Renal cortex interstitium (tissue), 11 donors: ENCODE measurements around the gene HOXD4. TPM values are rescaled to one million over a fixed set of nuclear protein-coding genes. Genes with fewer than 3 reads are reported as not detected.

Experiments used
- DNase-seq, 11 donors: peaks; one replicate each; pipeline ENCODE4 v3.0.0-alpha.2; 2013; ENCODE audit warnings: low read depth in 9 of 11, low spot score in 4 of 11; ENCODE audit errors: extremely low read depth in 1 of 11
- polyA plus RNA-seq, 3 donors: library from polyadenylated mRNA; unstranded; fragments of 120-200 nt; gene quantifications; one replicate each; pipeline ENCODE4 v1.2.1, GENCODE V29; 2013; ENCODE audit not compliant: insufficient read length in 3 of 3

Gene HOXD4
- polyA plus RNA-seq, 3 donors = 47.8 to 80.8 (median 56.1) TPM

DNA sequence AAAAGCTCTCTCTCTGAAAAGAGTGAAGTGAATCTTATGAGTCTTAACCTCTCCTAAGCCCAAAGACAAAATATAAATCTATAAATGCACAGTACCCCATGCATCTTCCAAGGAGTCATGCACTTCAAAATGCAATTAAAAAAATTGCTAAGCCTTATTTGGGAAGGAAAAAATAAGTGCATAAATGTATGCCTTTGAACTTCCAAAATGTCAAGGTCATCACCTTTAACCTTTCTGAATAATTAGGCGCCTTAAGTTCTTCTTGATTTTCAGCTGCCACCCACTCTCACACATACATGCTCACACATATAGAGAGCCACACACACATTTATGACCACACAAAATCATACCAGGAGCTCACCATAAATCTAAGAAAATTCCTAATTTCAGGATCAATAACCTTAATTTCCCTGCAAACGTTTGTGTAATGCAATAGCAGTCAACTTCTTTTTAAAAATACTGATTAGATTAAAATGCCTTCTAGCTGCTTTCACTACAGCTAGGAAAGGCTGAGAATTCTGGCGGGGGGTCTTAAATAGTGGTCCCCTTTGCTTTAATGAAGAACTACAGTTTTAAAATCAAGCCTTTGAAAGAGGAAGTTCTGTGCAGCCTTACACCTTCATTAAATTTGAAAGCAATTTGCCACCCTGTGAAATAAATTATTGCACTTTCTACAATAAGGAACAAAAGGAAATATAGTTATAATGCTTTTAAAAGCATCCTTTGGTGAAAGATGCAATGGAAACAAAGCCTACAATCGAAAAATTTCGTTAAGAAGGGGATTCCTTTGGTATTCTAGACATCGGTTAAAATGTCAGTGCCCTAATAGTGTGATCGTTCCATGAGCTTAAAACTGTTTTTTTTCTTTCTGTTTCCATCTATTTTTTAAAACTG, 40.7 kb upstream of the HOXD4 start:
- no peak for DNase-seq

DNA sequence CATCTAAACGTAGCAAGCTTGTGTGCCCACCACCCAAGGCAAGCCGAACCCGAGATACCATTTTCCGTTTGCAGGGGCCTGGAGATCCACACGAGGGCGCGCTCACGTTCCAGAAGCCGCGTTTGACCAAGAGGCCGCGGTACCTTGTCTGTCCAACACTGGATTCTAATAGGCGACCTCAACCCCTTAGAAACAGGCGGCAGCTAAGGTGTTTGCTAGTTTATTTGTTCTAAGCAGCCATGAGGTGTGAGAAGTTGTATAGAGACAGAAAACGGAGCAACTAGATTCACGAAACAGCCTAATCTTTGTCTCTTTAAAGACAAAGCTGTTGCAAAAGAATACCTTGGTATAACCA, 40.1 kb upstream of the HOXD4 start:
- peak in 5 of 11 donors; percentile 82 to 89 (median 86) for DNase-seq

DNA sequence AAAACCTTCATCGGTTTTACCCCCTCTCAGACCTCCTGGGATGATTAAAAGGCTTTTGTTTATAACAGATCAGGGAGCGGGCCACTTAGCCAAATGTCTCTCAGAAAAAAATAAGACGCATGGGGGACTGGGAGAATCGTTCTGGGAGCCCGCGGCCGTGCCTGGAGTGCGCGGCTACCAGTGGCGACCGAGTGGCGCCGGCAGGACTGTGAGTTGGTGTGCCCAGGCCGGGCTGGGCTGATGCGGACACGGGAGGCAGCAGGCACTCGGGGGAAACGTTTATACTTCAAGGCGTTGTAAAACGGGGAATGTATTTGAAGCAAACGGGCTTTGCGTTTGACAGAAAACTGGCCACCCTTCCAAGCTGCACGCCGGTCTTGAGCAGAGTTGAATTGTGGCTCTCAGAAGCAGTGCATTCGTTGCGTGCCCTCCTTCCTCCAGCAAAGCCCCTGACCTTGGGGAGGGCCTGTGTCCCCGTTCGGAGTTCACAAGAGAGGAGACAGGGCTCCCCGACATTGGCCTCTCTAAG, 39.4 kb upstream of the HOXD4 start:
- no peak for DNase-seq

DNA sequence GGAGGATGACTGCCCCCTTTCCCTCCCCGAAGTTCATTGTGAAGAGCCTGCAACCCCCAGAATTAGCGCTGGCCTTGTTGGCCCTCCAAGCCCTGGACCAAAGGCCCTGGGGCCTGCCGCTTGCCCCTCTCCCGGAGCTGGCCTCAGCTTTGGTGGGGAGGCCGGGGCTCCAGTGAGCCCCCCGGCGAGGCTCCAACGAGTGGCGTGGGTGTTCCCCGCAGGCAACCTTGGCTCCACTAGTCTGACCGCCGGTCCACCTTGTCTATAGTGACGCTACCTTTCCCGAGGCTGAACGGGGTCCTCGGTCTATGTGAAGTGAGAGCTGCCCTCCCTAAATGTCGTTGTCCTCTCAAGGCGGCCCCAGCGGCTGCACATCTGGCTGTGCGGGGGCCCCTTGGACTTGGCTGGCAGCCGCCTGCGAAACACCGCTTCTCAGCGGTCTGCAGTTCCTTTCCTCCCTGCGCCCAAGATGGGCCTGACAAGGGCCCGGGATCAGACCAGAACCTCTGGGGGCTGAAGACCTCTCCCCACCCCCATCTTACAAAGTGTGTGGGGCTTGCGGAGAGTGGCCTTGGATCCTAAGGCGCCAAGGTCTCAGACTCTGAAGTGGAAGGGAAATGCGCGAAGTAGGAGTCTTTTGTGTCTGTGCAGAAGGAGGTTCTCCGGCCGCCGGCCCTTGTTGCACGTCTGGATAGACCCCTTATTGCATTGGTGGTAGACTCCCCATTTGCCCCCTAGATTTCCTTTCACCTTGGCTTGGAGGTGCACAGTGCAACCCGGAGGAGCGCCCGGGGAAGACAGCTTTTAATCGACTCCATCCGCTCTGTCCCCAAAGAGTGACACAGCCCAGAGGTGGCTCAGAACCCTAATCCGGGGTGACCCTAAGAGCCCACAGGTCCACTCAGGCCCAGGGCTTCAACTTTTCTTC, 38.7 kb upstream of the HOXD4 start:
- DNase-seq = no peak

DNA sequence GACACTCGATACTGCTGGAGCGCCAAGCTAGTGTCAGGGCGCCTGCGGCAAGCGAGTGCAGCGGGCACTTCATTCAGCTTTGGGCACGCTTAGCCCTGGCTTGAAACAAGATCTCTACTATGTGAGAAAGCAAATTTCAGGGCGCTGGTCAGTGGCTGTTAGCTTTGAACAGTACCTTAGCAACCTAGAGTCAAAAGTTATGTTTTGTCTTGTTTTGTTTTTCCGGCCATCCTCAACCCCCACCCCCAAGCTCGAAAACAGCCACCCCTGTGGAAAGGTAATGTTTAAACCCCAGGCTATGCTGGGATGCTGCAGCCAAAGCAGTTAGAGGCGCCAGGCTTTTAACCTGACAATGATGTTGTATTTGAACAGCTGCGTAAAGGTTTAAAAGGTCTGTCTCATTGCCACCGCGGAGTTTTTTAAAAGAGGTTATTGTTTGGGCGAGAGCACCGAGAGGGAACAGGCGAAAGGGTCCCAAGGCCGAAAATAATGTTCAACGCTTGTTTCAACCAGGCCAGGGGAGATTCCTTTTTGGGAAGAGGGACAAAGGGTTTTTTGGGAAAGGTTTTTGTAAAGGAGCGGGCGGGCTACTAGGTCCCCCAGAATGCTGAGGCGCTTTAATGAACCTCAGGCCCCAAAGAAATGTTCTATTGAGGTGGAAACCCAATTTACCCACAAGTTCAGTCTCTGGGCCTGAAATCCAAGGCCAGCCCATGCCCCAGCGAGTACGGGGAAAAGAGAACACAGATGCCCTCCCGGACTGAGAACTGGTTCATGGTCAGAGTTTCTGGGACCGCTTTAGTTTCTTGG, 37.0 kb upstream of the HOXD4 start:
- no peak for DNase-seq

DNA sequence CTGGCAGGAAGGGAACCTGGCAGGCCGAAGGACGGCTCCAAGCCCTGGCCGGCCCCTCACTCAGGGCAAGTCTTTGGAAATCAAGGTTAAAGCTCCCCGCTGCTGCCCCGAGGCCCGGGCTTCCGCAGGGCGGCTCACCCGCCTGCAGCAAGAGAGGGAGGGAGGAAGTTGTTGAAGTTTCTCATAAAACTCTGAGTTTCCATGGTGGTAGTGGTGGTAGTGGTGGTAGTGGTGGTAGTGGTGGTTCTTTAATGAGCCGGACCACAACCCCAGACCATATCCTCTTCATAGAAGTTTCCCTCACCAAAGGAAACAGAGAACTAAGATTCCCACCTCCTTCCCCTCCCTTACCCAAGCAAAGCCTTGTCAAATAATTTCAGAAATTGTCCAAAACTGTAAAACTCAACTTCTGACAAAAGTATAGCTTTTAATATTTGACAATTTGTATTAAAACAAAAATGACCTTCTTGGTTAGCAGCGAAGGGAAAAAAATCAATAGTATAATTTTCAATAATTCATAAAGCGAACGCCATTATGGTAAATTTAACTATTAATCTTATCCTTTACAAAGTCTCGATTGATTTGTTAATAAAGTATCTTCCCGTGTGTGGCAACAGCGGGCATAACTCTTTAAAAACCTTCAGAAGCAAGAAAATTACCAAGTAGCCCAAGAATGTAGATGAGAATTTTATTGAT, 36.3 kb upstream of the HOXD4 start:
- no peak for DNase-seq

DNA sequence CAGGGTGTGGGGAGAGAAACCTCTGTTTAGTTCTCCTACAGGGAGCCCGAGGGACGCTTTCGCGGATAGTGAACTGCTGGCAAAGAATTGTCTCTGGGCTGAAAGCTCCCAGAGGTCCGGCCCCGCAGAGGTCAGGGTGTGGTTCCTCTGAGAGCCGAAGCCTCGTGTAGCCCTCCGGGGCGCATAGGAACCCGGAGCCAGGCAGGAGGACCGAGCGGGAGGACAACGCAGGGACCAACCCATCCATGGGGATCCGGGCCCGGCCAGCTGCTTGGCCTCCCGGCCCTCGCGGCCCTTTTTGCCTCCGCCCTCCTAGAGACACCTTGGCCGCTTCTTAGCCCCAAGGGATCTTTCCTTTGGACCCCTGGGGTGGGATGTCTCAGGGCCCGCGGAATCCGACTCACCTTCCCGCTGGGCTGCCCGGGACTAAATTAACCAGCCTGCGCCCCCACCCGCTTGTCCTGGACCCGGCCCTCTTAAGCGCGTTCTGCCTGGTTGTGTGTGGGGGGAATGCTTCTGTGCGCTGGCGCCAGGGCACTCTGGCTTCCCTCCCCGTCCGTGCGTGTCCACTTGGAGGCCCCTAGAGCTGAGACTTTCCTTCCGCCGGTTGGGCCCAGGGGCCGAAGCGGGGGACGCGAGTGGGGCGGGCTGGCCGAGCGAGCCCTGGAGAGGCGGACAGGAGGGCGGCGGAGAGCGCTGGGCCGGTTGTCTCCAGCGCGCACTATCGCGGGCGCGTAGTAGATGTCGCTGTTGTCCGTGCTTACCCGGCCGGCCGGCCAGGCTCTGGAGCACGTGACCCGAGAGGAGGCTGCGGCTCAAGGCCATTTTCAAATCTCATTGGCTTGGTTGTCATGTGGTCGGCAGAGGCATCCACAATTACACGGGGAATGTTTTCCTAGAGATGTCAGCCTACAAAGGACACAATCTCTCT, 35.2 kb upstream of the HOXD4 start, which contains the start of gene HOXD10:
Gene HOXD10, plus strand, starts transcription at position 896 of the 931 bp plus-strand sequence. CDS start 56 bp downstream, outside the sequence.
- peak in 6 of 11 donors; percentile 87 to 96 (median 92) for DNase-seq

DNA sequence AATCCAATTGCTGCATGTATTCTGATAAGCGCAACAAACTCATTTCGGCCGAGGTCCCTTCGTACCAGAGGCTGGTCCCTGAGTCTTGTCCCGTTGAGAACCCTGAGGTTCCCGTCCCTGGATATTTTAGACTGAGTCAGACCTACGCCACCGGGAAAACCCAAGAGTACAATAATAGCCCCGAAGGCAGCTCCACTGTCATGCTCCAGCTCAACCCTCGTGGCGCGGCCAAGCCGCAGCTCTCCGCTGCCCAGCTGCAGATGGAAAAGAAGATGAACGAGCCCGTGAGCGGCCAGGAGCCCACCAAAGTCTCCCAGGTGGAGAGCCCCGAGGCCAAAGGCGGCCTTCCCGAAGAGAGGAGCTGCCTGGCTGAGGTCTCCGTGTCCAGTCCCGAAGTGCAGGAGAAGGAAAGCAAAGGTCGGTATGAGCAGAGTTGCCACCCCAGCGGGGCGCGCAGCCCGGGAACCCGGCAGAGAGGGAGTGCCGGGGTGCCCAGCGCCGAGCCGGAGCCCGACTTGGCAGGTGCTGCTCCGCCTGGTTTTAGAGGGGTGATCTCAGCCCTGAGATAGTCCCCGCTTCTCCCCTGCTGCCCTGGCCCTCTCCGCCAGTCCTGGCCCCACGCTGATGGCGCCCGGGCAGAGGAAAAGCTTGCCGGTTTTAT, 34.1 kb upstream of the HOXD4 start:
- DNase-seq = no peak

DNA sequence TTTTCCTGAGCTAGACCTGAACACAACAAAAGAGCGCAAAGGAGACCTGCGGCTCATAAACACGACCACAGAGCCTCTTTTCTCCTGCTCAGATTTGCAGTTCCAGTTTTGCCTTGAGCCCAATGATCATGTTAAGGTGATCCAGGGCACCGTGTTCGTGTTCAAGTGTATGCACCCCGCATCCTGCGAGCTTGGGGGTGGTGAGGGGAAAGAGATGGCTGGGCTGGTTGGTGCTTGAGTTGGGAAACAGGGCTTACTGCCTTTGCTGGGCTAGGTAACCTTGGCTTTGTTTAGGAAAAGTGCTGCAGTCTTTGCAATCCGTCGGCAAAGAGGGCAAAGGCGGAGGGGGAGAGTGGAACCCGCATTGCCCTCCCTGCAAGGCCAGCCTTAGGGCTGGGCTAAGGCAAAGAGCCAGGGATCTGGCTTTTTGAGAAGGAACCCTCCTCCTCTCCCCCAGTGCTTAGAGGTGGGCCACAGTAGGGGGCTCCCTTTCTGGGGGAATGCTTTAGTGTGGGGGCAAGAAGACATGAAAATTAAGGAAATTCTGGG, 33.5 kb upstream of the HOXD4 start:
- no peak for DNase-seq

DNA sequence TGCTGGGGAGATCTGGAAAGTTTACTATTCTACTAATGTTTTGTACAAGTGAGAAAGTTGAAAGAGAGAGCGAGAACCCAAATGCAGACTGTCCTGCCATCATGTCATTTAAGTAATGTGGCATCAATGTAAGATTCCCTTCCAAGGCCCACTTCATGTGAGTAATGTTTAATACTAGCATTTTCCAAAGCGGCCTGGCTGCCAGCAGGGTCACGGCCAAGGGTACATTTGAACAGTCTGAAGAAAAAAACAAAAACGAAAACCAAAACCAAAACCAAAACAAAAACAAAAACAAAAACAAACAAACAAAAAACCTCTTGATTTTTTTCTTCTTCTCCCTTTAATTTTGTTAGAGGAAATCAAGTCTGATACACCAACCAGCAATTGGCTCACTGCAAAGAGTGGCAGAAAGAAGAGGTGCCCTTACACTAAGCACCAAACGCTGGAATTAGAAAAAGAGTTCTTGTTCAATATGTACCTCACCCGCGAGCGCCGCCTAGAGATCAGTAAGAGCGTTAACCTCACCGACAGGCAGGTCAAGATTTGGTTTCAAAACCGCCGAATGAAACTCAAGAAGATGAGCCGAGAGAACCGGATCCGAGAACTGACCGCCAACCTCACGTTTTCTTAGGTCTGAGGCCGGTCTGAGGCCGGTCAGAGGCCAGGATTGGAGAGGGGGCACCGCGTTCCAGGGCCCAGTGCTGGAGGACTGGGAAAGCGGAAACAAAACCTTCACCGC, 32.6 kb upstream of the HOXD4 start:
- DNase-seq = peak in 2 of 11 donors; percentile 80 to 91

DNA sequence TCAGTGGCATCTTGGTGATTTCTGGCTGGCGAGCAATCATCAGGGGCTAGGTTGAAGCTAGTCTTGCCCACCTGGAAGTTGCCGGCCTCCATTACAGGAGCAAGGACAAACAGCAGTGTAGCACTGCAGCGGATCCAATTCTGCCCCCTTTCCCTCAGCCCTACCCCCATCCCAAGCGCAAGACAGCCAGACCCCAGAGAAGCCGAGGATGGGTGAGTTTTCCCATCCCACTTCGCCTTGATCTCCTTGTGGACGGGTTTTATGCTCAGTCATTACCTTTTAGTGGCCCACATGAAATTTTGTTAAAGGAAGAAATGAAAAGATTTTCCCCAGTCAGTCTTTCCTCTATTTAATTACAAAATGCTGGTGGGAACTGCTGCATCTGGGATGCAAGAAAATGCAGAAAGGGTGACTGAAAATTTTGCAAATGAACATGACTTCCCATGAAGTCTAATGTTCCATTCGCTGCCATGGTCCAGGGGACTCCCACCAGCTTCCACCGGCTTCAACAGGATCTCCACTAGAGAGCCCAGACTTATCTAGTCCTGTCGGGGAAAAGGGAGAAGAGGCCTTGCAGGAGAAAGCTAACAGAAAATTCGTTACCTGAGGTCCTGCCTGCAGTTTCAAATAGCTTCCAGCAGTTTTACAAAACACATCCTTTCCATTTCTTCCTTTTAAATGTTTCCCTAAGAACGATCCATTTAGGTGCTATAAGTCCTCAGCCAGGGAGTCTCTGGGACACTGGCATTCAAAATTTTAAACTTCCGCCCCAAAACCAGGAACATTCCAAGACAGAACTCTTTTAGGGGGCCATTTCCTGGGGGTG, 30.8 kb upstream of the HOXD4 start:
- DNase-seq = no peak

DNA sequence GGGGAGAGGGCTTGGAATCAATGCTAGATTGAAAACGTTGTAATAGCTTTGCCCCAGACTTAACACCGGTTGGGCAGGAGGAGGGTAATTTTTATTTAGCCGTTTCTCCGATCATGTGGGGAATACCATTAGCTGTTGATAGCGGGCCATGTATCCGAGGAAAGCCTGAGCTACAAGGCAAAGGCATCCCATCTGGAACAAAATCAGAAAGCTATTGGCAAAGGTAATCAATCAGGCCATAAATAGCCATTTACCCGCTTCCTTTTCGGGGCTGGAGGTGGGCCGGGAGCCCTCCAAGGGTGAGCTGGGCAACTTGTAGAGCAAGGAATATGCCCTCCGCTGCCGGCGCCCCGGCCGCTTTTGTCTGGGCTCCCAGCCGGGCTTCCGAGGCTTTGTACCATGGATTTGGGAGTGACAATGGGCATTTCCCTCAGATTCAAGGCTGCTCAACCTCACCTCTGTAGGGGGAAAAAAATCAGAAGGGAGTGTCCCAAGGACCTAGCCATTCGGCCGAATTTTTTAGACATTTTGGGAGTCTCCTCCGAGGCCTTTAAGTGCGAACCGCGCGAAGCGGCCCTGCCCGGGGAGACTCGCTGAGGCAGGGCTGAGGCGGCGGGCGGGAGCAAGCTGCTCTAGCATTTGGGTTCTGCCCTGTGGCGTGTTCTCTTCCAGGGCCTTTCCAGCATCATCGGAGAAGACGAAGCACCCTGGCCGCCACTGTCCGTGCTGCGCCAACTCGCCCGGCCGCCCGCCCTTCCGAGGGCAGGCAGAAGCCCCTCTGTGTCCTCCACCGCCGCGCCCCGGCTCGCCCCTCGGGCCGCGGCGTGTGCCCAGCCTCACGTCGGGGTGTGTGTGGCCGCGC, 29.9 kb upstream of the HOXD4 start:
- DNase-seq = no peak

DNA sequence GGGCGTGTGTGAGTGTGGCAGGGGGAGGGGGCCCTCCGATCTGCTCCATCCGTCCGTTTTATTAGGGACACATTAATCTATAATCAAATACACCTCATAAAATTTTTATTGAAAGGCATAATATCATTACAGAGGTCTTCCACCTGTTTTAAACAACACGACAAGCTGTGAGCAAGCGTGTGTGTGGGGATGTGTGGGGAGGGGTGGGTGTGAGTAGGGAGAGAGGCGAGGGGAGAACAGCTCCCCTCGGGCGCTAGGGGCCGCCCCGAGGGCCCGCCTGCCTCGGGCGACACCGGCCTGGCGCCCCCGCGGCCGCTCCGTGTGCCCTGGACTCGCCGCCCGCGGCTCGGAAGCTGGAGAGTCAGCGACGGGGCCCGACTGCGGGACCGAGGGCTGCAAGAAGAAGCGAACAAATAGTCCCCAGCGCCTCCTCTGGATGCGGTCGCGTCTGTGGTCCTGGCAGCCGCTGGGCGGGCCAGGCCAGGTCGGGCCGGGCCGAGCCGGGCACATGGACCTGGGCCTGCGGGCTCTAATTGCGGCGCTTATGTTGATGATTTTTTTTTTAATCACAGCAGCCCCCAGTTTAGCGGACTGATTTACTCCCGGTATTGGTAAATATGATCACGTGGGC, 29.2 kb upstream of the HOXD4 start:
- DNase-seq = no peak
